HG03457 (cell line): ENCODE measurements around the gene IFNA14.
A peak's percentile ranks its signal among the peaks of the same experiment; 100 is the strongest.
"Not testable (repeated sequence)": the region's sequence is repeated elsewhere in the genome, so short reads cannot be mapped to it uniquely, and the experiment has no call there.

Experiments used
- ATAC-seq: cut with Tn5 transposase; IDR thresholded peaks from one replicate; pipeline ENCODE4 v1.9.1; 2021; ENCODE audit warnings: moderate number of reproducible peaks; ENCODE audit not compliant: unreplicated experiment

The IFNA14 gene

DNA sequence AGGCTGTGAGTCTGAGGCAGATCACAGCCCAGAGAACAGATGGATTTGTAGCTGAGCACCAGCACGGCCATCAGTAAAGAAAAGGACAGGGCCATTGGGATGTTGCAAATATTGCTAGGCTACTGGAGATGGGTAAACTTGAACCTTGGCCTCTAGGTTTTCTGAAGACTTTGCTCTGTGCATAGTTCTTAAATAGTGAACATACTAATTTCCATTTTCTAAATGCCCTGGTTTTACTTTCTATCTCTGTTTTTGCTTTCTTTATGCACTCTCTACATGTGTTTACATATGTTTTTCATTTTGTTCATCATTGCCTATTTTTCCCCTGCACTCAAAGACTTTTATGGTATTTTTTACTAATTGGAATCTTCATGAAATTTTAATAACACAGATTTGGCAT lies 22.6 kb downstream of the IFNA14 start, which contains the start of gene IFNA16:
Gene IFNA16, minus strand, starts transcription at position 101 of the 400 bp plus-strand sequence. Its CDS starts 6 bp downstream, at position 95.
- ATAC-seq, result not testable (repeated sequence)

DNA sequence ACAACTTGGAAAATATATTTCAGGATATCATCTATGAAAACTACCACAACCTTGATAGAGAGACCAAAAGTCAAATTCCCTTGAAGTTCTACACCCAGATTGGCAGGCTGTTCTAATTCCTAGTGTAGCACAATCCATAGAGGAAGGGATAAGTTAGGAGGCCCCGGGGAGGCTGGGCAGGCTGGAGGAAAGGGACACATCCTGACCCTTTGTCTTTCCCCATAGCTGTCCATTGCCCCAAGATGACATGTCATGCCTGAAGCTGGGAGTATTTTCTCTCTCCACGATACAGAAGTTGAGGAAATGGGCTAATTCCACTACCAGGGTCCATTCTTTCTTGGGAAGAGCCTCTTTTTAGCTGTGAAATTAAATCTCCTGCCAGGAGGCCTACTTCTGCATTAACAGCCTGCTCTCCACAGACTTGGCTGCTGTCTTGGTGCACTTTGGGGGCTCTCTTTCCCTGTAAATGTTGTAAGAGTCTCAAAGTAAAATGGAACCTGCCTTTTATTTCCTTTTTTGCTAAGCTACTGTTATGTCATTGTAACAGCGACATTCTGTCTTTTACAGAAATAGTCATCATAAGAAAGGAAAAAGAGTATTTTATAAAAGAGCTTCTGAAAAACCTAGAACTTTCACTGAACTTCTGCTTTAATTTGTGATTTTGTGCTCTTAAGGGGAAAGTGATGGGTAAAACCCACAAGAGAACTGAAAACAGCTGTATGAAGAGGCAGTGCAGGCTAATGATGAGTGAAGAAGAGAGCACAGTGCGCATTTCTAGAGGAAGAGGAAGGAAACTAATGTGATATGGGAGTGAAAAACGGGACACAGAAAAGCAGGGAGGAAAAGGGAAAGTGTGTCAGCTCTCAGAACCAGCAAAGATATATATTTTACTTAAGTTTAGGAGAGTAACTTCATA lies 26.1 kb downstream of the IFNA14 start:
- ATAC-seq, result not testable (repeated sequence)

DNA sequence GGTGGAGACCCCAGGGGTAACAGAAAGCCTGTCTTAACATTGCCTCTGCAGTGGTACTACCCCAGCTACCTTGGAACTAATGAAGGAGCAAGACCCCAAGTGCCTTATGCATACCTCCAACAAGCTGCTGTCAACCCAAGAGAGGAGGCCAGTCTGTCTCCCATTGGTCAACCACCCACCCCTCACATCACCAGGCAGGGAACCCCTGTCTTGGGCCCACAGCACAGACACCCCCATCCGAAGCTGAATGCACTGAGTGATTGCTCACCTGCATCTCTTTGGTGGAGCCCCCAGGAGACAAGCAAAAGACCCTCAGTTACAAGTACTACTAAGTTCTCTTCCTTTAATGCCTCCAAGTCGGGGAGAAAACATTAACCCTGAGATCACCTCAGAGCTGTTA lies 27.6 kb downstream of the IFNA14 start:
- ATAC-seq, result not testable (repeated sequence)

DNA sequence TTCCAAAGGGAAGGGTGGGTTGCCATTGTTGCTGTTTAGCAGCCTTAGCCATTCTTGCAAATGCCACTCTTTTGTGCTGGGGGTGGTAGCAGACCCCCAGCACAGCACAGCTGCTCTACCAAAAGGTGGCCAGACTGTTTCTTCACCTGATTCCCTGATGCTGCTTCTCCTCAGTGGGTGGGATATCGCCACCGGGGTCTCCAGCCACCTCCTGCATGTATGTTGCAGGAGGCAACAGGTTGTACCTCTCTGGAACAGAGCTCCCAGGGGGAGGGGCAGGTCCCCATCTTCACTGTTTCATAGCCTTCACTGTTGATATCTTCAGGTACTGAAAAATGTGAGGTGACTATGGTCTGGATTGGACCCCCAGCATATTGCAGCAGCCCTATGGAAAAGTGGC lies 29.0 kb downstream of the IFNA14 start:
- ATAC-seq, result not testable (repeated sequence)

DNA sequence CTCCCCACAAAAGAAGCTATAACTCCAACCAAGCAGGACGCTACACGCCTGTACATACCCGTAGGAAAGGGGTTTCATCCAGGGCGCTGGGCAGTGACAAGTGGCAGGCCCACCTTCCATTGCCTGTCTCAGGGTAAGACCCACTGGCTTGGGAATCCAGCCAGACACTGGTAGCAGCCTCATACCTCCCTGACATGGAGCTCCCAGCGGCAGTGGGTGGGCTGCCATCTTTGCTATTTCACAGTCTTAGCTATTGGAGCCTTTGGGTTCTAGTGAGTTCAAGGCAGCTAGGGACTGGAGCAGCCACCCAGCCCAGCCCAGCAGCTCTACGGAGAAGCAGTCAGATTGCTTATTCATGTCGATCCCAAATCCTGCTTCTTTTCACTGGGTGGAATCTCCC lies 29.5 kb downstream of the IFNA14 start:
- no peak for ATAC-seq

DNA sequence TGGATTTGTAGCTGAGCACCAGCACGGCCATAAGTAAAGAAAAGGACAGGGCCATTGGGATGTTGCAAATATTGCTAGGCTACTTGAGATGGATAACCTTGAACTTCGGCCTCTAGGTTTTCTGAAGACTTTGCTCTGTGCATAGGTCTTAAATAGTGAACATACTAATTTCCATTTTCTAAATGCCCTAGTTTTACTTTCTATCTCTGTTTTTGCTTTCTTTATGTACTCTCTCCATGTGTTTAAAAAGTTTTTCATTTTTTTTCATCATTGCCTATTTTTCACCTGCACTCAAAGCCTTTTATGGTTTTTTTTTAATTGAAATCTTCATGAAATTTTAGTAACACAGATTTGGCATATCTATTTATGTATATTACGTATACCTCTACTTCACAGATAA lies 32.8 kb downstream of the IFNA14 start, which contains the start of gene IFNA10:
Gene IFNA10, minus strand, starts transcription at position 101 of the 400 bp plus-strand sequence. Its CDS starts 46 bp downstream, at position 55.
- not testable (repeated sequence) for ATAC-seq

DNA sequence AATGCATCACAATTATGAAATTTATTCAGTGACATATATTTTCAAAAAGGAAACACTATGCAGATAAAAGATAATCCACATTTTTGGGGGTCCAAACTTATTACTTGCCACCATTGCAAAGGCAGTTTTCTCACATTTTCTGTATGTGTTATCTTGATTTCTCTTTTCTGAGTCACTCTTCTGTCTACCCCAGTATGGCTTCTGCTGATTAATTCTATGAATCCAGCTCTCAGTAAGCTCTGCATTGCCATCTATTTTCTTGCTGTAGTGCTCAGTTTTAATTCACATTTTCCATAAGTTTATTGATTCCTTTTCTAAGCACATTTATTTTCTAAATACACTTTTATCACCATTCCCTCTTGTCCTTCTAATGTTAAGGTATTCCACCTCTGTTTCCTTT lies 34.6 kb downstream of the IFNA14 start:
- no peak for ATAC-seq

DNA sequence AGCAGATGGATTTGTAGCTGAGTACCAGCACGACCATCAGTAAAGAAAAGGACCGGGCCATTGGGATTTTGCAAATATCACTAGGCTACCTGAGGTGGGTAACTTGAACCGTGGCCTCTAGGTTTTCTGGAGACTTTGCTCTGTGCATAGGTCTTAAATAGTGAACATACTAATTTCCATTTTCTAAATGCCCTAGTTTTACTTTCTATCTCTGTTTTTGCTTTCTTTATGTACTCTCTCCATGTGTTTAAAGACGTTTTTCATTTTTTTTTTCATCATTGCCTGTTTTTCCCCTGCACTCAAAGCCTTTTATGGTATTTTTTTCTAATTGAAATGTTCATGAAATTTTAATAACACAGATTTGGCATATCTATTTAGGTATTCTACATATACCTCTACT lies 37.7 kb downstream of the IFNA14 start, which contains the start of gene IFNA7:
Gene IFNA7, minus strand, starts transcription at position 101 of the 400 bp plus-strand sequence. Its CDS starts 40 bp downstream, at position 61.
- not testable (repeated sequence) for ATAC-seq

DNA sequence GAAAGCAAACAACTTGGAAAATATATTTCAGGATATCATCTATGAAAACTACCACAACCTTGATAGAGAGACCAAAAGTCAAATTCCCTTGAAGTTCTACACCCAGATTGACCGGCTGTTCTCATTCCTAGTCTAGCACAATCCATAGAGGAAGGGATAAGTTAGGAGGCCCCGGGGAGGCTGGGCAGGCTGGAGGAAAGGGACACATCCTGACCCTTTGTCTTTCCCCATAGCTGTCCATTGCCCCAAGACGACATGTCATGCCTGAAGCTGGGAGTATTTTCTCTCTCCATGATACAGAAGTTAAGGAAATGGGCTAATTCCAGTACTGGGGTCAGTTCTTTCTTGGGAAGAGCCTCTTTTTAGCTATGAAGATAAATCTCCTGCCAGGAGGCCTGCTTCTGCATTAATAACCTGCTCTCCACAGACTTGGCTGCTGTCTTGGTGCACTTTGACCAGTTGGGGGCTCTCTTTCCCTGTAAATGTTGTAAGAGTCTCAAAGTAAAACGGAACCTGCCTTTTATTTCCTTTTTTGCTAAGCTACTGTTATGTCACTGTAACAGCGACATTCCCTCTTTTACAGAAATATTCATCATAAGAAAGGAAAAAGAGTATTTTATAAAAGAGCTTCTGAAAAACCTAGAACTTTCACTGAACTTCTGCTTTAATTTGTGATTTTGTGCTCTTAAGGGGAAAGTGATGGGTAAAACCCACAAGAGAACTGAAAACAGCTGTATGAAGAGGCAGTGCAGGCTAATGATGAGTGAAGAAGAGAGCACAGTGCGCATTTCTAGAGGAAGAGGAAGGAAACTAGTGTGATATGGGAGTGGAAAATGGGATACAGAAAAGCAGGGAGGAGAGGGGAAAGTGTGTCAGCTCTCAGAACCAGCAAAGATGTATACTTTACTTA lies 44.7 kb downstream of the IFNA14 start:
- peak; percentile 87 for ATAC-seq
